GM04503 (cell line): ENCODE data around the gene CALHM4.
A peak's percentile ranks its signal among the peaks of the same experiment; 100 is the strongest.

Source experiments
- DNase-seq: peaks from one replicate; pipeline ENCODE4 v3.0.0-alpha.2; 2012; ENCODE audit warnings: low read depth

CALHM4 gene, protein sequence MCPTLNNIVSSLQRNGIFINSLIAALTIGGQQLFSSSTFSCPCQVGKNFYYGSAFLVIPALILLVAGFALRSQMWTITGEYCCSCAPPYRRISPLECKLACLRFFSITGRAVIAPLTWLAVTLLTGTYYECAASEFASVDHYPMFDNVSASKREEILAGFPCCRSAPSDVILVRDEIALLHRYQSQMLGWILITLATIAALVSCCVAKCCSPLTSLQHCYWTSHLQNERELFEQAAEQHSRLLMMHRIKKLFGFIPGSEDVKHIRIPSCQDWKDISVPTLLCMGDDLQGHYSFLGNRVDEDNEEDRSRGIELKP

DNA sequence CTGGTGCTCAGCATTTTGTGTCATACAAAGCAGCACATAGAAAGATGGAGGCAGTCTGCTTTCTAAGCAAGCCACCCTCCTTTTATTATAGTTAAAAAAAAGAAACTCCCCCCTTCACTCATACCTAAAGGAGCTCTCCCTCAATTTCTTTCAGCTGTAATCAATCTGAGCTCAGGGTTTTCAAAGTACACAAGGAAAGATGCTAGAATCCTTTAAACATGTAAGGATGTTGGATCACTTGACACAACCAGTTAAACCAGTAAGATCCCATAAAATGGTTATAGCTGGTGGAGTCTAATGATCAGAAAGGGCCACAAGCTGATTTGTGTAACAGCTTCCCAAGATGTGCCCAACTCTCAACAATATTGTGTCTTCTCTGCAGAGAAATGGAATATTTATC lies at the start of gene CALHM4:
CALHM4 (plus strand) TSS at position 301 of the 400 bp plus-strand sequence; CDS start at position 344, 43 bp downstream.
- no peak for DNase-seq

DNA sequence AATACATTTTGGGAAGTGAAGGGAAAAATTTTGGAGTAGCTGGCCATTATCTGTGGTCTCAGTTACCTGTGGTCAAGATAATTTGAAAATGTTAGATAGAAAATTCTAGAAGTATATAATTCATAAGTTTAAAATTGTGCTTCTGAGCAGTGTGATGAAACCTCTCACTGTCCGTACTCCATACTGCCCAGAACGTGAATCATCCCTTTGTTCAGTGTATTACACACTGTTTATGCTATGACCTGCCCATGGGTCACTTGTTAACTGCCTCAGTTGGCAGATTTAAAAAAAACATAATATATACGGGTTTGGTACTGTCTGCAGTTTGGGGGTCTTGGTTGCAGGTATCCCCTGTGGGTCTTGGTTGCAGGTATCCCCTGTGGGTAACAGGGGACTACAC lies 46.2 kb upstream of the CALHM4 start:
- no peak for DNase-seq

DNA sequence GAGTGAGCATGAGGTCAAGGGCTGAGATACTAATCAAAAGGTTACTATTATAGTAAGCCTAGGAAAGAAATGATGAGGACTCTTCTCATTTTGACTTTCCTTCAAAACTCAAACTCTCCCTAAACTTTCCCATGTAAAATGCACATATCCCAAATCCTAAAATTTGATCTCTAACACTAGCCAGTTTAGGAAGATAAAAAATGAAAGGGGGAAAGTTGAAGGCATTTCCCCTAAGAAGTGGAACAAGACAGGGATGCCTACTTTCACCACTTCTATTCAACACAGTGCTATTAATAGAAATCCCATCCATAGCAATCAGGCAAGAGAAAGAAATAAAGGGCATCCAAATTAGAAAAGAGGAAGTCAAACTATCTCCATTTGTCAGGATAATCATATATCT lies 45.0 kb upstream of the CALHM4 start:
- DNase-seq, result no peak

DNA sequence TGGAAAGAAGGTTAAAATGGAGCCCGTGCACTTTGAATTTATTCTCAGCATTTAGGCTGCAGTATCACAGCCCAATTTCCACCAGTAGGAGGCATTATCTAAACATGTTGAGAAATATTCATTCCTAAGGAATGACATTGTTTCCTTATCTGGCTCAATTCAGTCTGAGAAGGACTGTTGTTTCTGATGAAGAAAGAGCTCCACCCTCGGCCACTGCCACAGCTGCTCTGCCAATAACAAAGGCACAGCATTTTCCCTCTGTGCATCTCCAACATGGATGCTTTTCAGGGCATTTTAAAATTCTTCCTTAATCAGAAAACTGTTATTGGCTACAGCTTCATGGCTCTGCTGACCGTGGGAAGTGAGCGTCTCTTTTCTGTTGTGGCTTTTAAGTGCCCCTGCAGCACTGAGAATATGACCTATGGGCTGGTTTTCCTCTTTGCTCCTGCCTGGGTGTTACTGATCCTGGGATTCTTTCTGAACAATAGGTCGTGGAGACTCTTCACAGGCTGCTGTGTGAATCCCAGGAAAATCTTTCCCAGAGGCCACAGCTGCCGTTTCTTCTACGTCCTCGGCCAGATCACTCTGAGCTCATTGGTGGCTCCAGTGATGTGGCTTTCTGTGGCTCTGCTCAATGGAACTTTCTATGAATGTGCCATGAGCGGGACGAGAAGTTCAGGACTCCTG lies 42.0 kb upstream of the CALHM4 start, which contains the start of gene CALHM5:
CALHM5 (plus strand) TSS at position 216 of the 687 bp plus-strand sequence; CDS start at position 274, 58 bp downstream.
- DNase-seq, result peak; percentile 80

DNA sequence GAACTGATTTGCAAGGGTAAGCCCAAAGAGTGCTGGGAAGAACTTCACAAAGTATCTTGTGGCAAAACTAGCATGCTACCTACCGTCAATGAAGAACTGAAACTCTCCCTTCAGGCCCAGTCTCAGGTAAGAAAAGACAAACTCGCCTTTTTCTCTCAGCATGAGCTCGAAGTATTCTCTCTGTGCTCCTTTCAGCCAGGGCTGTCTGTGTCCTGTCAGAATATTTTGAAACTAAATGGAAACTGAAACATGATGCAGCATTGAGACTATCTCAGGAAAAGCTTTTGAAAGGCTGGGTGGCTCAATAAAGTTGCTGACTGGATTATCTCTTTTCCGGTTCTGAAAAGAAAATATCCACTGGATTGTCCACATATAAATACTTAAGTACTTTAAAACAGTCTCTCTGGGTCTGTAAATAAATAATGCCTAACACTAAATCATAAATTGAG lies 41.4 kb upstream of the CALHM4 start:
- DNase-seq, result peak; percentile 18

DNA sequence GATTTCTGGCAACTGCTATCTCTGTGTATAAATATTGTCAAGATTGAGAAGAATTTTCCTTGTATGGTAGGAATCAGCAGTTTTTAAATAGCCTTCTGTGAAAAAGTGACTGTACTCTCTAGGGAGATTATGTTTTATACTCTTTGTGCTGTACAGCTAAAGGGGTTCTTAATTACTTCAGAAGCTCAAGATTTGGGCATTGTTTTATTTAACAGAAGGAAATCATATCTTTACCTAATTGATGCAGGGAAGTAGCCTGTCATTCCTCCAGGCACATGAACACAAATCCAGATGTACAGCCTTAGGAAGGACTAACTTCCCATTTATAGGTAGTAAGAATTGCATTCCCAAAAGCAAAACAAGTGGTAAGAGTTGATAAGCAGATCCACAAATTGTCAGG lies 40.8 kb upstream of the CALHM4 start:
- DNase-seq, result no peak

DNA sequence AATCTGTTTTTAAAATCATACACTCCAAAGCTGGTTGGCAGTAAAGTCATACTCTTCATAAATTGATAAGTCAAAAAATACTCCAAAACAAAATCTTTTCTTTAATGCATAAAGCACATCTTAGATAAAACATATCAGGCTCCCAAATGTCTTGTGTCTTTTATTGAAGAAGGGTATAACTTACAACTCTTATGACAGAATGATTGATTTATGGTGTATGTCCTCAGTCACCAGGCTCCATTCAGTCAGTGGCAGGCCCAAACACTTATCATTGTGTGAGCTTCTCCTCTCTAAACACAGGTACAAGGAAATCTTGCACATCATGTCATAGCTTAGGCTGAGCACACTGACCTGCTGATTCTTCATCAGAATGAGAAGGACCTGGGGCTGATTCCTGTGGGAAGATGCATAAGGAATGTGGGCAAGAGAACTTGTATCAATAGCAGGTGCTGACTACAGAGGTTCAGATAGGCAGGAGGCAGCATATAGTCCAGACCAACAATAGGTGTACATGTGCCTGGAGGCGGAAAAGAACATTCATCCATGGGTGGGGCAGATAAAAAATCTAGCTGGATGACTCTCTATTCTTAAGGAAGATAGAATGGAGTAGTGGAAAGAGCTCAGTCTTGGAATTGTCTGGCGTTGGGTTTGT lies 40.2 kb upstream of the CALHM4 start:
- DNase-seq, result no peak

DNA sequence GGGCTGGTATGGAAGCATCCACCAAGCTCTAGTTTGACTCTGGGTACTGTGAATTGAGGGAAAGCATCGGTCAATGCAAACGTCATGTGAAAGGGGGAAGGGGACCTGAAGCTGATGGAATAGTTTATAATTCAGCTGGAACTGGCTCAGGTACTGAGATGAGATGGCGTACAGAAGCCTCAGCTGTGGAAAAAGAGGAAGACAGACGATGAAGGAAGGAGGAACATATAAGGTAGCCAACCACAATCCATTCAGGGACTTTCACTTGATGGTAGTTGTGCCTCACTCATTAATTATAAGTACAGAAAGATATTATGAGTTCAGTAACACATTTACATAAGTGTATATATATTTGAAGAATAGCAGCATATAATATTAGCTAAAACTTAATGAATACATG lies 39.4 kb upstream of the CALHM4 start:
- no peak for DNase-seq

DNA sequence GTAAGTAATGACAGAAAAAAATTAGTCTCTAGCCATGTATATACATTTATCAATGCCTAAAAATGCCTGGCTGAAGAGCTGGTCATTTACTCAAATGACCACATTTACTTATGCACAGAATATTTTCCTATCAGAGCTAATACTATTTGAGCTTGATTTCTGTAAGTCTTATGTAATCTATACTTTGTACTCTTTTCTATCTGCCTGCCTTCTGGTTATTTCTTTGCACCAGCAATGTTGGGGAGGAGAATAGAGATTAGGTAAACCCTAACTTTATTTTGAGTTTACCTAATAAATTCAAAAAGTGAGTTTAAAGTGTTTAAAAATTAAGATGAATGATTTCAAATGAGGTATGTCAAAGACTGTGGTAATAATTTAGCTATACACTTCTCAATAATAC lies 38.4 kb upstream of the CALHM4 start:
- no peak for DNase-seq

DNA sequence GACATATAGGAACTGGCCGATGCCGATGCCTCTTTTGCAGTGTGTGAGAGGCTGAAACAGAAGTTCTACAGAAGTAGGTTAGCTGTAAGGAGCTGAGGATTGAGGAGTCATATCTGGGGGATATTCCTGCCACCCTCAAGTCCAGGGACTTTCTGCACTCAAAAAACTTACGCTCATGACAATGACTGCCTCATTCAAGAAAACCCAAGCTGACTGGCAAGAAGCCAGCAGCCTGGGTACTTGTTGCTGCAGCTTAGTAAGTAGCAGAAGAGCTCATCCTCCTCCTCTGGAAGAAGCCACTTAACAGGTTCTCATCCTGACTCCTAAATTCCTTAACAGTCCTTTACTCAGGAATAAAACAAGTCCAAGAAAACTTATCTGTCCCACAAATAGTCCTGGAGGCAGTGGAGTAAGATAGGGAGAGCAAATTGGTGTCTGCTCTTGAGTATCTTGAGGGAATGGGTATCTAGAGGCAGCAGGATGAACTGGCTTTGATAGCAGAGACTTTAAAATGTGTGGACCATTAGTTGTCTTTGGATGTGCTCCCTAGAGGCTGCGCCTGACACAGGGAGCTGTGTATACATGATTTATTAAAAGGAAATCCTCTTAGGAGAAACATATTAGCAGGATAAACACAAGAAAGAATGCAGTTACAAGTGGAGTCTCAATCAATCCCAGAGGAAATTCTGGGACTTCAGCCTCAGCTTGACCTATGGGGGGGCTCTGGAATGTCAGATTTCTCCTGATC lies 34.8 kb upstream of the CALHM4 start:
- DNase-seq, result no peak

DNA sequence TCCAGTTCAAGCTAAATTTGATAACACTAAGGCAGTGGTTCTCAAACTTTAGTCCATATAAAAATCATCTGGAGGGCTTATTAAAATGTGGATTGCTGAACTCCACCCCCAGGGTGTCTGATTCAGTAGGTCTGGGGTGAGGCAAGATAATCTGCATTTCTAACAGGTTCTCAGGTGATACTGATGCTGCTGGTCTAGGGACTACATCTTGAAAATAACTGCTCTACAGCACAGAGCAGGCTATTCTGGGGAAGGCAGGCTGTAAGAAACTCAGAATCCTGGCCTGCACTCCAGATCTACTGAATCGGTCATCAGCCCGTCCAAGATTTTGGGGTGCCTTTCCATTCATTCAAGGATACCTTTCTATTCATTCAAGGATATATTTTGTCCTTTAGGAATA lies 30.7 kb upstream of the CALHM4 start:
- DNase-seq, result no peak

DNA sequence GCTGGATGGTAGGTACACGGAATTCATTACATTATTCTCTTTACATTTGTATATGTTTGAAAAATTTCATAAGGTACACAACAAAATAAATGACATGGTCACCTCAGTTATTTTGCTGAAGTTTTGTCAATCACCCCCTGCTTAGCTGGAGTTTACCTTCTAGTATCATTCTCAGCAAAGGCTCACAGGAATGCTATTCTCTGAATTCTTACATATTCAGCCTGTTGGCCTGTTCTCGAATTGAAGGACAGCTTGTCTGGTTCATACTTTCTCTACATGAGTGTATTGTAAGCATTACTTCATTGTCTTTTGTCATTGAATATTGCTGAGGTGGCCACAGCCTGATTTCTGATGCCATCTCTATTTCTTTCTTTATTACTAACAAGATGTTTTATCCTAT lies 29.3 kb upstream of the CALHM4 start:
- DNase-seq, result no peak

DNA sequence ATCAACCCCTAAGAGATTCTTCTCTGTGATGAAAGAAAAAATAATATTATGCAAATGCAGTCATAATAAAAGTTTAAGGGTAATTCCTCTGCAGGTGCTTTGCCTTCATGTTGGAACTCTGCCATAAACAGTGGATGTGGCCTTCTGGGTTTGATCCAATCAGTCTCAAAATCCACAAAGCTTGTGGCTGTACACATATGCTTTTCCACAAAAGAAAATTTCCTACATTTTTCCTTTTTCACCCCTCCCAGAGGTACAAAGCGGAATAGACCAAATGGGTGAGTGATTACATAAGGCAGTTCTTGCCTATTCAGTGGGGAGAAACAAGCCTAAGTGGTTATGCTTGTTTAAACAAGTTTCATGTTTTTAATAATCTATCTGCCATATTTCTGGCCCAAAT lies 25.4 kb upstream of the CALHM4 start:
- no peak for DNase-seq

DNA sequence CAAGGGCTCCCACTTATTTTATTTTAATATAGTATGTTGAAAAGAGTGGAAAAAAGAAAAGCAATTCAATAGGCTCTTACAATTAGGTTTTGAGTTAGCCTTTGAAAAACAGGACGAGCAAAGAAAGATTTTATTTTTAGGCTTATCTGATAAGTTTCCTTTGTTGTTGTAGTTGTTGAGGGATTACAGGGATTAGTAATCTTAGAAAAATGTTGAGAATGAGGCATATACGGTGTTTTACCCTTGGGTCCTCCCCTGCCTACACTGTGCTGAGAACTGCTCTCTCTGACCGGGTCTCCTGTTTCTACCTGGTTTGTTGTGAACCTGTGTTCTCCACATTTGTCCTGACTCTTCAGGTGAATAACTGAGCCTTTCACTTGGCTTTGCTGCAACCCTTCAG lies 24.8 kb upstream of the CALHM4 start:
- DNase-seq, result no peak

DNA sequence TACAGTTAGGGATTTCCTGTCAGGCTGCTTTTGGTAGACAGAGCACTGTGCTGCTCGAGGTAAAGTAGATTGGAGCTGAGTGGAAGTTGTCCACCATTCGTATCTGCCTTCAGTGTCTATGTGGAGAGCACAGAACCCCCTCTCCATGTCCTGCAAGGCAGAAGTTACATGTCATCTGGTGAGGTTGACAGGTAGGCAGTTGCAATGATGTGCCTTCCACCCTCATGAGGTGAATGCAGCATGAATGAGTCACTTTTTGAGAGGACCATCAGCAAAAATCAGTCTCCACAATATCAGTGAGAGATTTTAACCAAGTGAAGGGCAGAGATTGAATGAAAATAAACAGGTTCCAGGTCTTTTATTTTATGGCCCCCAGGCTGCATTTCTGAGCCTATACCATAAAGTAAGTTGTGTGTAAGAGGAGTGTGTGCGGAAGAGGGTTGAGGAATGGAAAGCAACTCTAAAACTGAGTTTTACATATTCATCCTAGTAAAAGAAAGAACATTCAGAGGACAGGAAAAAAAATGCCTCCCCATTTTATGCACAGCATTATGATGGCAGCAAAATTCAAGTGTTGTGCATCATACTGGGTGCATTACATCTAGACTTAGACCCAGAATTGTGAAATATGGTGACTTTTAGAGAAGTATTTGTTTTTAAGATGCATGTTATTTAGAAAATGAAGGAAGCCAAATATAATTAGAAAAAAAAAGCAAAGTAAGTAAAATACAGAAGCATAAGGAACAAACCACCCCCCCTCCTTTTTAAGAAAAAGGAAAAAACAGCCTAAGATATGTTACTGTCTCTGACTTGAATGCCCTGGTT lies 23.9 kb upstream of the CALHM4 start:
- DNase-seq, result no peak

DNA sequence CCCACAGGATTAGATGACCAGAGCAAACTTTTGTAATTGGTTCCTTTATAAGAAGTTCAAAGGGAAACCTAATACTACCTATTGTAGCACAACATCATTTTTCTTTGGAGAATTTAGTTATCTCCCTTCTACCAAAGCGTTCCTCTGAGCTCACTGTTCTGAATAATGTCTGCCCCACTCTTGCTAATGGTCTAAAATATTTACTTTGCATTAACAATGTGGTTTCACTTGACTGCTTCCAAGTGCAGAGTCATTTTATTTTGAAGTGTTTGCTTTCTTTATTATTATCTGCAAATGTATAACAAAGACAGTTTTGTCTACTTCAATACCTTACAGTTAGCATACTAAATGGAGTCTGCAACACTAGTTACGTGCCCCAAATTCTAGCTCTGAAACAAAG lies 23.1 kb upstream of the CALHM4 start:
- no peak for DNase-seq

DNA sequence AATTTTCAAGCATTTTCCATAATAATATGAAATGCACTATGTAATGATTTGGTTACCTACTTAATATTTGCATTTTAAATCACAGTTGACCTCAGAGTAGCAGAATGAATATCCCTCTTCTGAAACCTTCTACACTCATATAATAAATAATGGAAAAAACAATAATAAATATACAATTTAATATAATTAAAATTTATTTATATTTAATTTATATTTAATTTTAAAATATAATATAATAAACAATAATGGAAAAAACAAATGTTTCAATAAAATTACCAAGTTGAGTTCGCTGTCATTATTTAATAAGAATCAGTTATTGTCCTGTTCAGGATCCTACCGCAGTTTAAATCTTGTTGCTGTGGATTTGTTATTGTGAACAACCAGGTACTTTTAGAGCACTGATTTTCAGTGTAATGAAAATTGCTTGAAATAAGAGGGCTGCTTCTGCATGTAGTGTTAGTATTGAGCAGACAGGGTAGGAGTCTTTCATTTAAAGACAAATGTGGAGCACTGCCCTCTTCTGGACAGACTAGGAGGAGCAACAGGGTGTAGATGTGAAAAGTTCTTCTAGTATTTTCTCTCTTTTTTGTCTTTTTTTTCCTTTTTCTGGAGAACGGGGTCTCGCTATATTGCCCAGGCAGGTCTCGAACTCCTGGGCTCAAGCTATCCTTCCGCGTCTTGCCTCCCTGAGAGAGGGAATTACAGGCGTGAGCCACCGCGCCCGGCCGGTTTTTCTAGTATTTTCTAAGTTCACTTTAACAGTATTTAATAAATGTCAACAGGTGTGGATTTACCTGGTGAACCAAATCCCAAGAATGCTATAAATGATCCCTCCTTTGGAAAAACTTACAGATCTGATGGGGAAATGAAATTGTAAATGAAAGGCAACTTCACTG lies 21.6 kb upstream of the CALHM4 start:
- no peak for DNase-seq

DNA sequence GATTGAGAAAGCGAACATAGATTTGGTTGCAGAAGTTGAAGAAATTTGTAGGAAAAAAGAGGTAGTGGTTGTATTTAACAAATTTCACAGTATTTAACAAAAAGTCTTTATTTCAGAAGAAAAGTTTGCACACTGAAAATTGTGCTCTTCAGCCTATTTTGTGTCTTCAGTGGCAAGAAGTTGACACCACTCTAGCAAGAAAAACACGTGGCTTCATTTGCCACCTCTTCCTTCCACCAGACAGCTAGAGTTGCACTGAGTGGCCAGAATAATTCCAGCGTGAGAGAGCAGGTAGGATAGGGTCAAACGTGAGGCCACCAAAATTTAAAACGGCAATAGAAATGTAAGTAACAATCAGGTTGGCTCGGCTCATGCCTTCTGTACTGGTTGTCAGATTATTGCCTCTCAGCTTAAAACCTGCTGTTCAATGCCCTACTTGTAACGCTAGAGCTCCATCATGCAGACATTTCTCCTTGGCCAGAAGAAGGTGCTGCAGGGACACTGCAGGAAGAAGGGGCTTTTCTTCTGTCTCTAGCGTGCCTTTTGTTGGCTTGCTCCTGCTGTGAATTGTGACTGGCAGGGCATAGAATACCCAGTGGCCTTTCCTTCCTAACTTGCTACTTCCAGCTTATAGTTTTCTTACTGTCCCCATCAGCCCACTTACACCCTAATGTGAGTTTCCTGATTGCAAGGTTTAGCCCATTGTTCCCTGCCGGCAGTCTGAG lies 20.2 kb upstream of the CALHM4 start:
- no peak for DNase-seq

DNA sequence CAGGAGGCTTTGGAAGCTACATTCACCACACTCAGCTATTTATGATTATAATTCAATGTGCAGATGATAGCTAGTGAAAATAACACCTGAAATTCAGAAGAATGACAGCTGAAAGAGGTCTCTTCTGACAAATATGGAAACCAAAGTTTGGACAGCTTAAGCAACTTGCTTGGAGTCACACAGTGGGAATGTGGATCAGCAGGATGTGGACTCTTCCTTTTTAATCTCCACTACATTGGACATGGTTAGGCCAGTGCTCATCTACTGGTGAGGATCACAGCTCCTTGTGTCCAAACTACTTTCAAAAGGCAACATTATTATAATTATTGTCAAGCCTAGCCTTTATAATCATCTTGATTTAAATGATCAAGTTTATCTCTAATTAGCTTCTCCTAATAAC lies 18.4 kb upstream of the CALHM4 start:
- no peak for DNase-seq

DNA sequence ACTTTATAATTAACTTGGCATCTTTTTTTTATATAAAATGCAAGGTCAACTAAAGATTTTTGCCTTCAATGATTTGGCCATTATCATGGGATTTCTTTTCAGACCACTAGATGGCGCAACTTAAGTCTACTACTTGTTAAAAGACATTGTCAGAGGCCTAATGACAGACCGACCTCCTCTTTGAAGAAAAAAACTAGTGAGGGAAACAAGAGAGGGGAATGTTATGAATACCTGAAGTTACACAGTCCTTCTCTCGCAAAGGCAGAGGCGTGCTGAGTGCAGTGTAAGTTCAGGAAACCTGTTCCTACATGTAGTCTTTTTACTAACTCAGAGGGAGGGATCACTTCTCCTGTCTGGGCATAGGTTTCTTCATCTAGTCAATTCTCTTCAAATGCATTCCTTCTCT lies 17.3 kb upstream of the CALHM4 start:
- DNase-seq, result no peak
